GM18502 (cell line): ENCODE results near the gene REEP3.
"Not testable (repeated sequence)": the region's sequence is repeated elsewhere in the genome, so short reads cannot be mapped to it uniquely, and the experiment has no call there.

ENCODE experiments used
- ATAC-seq: cut with Tn5 transposase; IDR thresholded peaks from one replicate; pipeline ENCODE4 v1.9.1; 2021; ENCODE audit warnings: mild to moderate bottlenecking; ENCODE audit not compliant: unreplicated experiment, poor library complexity

The REEP3 gene

DNA sequence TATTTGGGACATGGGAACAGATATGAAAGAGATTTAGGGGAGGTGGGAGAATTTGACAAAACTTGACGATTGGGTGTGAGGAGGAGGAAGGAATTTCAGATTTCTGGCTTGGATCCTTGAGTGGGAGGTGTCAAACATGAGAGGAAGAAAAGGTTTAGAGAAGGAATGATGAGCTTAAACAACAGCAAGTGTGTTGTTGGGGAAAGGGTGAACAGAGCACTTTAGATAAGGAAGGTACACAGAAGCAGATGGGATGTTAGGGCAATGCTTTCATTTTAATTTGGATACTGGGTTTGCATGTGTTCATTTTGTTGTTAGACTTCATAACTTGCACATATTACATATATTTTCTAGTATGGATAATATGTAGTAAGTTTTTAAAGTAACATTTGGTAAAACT, 23.2 kb downstream of the REEP3 start:
- no peak for ATAC-seq

DNA sequence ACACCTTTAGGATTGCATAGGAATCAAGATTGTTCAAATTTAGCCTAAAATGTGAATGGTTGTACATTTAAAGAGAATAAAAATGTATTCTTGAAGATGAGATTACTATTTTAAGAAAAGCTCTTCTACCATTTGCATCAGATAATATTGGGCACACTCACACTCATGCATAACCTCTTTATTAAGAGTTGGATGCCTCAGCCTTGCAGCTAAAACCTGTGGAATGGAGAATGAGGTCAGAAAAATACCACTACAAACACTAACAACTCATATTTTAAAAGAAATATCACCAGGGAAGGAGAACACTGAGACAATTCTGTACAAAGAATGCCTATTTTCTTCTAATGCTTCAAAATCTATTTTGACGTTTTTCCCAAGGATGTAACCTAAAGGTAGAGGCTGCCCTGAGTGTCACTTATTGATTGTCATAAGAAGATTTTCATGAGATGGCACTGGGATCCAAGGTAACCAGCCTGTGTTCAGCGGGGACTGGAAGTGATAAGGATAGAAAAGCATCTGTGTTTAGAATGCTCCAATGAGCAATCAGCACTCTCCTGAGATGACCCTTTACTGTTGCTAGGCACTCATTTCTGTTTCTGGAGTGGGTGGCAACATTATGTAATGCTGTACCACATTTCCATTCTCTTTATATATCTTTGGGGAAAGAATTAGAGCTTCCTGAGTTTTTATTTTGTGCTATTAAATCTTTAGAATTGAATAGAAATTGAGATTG, 26.6 kb downstream of the REEP3 start:
- no peak for ATAC-seq

- ATAC-seq: no peak
These were observed 27.7 kb downstream of the REEP3 start for GRCh38 chr10:63548860-63549259.

DNA sequence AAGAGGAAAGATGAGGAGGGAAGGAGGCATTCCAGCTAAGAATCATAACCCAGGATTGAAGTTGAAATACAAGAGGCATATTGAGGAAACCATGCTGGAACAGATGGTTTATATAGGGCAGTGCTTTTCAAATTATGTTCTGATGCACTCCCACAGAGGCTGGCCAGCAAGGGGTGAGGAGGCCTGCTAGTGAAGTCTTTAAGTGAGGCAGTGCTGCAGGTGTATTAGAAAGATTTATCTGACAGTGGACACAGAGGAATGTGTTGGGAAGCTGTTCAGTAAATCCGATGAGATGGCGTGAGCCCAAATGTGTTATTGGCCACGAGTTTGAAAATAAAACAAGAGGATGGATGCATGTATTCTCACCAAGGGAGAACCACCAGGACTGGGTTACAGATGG, 28.6 kb downstream of the REEP3 start:
- no peak for ATAC-seq

DNA sequence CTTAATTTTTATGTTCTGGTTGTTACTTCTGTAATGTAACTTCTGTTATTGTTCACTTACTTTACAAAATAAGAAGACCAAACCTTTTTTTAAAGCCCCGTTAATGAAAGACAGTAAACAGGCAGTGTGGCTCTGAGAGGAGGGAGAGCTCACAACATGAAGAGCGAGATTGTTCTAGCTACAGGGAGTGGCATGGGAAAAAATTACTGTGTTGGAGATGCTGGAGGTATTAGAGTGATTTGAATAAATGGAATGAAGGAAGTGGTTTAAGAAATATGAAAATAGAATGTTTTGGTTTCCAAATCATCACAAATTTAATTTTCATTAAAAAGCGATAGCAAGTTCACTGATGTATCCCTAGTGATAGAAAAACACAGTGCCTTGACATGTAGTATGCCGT, 31.8 kb downstream of the REEP3 start:
- ATAC-seq: no peak

DNA sequence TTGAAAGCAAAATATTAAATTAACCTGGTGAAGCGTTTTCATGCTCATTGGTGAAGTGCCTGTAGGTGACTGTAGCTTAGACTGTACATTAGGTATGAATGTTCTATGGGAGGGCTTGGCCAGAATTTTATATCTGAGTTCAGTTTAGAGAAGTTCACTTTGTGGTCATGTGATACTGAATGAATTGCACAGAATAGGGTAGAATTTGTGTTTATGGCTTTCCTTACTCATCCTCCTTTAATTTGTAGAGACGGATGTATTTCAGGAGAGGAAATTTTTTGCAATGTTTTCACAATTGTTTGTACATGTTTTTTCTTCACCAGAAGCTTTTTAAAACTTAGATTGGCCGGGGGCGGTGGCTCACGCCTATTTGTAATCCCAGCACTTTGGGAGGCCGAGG, 32.3 kb downstream of the REEP3 start:
- ATAC-seq: no peak

DNA sequence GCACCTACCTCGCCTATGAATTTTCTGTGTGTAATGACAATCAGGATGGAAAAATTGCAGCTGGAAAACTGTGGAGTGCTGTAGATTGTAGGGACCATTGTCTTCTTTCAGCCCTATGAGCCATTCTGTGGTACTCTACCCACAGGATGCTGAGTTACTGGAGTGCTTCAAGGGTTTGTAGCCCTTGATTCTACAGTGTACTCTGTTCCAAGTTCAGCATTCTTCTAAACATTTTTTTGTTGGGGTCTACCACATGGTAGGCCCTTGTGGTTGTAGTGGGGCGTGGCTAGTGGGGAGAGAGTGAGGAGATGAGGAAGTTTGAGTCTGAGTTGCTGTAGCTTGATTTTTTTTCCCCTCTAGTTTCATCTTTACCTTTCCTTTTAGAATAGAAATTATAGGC, 33.5 kb downstream of the REEP3 start:
- peak; percentile 89 for ATAC-seq

- no peak for ATAC-seq
These were observed 34.1 kb downstream of the REEP3 start for GRCh38 chr10:63555330-63555729.

GRCh38 chr10:63558132-63558784, 37.1 kb downstream of the REEP3 start:
- ATAC-seq: no peak

DNA sequence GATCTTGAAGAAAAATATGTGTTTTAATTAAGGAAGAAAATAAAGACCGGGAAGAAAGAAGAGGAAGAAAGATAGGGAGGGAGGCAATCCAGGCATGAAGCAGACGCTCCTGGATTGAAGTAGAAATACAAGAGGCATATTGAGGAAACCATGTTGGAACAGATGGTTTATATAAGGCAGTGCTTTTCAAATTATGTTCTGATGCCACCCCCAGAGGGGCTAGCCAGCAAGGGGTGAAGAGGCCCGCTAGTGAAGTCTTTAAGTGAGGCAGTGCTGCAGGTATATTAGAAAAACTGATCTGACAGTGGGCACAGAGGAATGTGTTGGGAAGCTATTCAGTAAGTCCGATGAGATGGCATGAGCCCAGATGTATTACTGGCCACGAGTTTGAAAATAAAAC, 40.1 kb downstream of the REEP3 start:
- ATAC-seq: no peak

DNA sequence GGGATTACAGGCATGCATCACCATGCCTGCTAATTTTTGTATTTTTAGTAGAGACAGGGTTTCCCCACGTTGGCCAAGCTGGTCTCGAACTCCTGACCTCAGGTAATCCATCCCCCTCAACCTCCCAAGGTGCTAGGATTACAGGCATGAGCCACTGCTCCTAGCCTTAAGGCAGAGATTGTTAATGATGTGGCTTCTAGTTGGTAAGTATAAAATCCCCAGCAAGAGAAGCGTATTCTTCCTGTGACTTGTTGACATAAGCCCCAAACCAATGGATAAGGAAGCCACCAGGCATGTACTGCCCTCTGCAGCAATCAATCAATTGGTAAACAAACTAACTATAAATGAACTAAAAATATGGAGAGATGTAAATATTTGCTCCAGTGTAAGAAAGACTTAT, 41.2 kb downstream of the REEP3 start:
- no peak for ATAC-seq

- ATAC-seq: no peak
These were observed 41.7 kb downstream of the REEP3 start for GRCh38 chr10:63562857-63563256.

GRCh38 chr10:63563623-63564022, 42.4 kb downstream of the REEP3 start:
- no peak for ATAC-seq

DNA sequence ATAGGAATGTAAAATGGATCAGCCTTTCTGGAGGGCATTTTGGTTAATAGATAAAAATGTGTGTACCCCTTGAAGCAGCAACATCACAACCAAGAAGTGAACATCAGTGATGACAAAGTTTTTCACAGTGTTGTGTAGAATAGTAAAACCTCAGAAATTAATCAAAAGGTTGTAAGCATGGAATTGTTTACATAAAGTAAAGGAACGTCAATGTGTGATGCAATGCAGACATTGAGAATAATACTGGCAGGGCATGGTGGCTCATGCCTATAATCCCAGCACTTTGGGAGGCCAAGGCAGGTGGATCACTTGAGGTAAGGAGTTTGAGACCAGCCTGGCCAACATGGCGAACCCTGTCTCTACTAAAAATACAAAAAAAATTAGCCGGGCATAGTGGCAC, 43.5 kb downstream of the REEP3 start:
- not testable (repeated sequence) for ATAC-seq

GRCh38 chr10:63573068-63573697, 52.0 kb downstream of the REEP3 start:
- ATAC-seq: no peak

- ATAC-seq: no peak
These were observed 52.8 kb downstream of the REEP3 start for GRCh38 chr10:63574011-63574410.

DNA sequence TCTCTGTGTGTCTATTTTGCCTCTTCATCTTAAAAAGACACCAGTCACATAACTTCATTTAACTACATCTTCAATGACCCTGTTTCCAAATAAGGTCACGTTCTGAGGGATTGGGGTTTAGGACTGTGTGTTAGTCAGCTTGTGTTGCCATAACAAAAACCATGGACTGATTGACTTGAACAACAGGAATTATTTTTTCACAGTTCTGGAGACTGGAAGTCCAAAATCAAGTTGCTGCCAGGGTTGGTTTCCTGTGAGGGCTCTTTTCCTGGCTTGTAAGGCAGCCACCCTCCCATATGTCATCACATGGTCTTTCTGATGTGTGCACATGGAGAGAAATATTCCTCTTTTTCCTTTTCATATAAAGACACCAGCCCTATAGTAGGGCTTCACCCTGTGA, 55.3 kb downstream of the REEP3 start:
- no peak for ATAC-seq

GRCh38 chr10:63578501-63578900, 57.3 kb downstream of the REEP3 start:
- ATAC-seq: no peak

DNA sequence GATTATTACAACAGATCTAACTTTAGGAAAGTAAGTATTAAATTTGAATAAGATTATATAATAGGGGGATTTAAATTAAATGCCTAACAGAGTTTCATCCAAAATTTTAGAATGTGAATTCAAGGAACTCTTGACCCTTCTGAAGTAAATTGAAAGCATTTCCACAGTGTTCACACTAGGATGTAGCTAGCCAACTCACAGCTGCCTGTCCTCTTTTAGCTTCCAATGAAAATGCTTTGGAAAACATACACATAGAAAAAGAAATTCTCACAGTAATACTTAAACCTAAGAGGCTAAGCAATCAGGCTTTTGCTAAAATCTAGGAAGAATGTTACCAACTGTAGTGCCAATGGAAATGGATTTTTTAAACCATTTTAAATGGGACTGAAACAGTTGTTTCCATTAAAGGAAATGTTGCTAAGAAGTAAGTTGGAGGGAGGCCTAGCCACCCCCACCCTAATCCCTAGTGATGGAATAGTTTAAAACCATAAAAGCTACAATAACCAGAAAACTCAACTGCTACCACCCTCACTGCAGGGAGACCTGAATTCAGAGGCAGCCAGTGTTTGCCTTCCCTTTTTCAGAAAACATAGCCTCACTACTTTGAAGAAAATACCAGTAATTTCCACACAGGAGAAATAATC, 58.3 kb downstream of the REEP3 start:
- no peak for ATAC-seq

DNA sequence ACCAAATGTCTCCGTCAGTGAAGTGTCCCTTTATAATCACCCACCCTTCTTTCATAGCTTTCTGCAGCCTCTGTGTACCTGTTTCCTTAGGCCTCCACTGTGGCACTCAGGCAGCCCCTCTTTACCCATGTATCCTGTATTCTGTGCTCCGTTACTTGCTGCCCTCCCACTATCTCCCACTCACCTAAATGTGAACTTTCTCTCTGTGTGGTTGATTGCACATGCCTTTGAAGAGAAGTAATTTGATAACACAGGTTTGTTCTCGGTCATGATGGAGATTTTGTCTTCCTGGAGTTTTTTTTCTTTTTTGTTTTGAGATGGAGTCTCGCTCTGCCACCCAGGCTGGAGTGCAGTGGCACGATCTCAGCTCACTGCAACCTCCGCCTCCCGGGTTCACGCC, 61.5 kb downstream of the REEP3 start:
- ATAC-seq: no peak

DNA sequence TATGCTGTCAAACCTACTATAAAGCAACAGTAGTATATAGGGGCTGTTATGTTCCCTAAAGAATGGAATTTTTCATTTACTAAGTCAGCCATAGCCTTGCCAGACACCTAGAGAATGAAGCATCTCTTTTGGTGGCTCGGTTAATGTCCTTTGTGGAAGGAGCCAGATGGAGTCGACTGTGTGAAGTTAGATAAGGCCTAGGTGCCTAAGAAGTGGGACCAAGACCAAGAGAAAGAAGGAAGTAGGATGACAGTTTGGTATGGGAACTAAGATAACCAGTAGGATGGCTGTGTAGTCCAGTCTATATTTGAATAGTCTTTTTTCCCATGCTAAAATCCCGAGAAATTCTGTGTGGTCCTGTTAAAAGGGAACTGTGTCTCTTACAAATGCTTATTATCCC, 62.2 kb downstream of the REEP3 start:
- ATAC-seq: no peak
